GM23338 (cell line): ENCODE measurements around the gene CCDC12. TPM values are rescaled to one million over a fixed set of nuclear protein-coding genes. Genes with fewer than 3 reads are reported as not detected.
A peak's percentile ranks its signal among the peaks of the same experiment; 100 is the strongest.

Experiments used
- ATAC-seq: fragments of 200-7000 bp; cut with Tn5 transposase; 3 replicates; pipeline ENCODE4 v1.9.1; 2020
- DNase-seq: peaks from one replicate; pipeline ENCODE4 v3.0.0-alpha.2; 2015; ENCODE audit warnings: low spot score
- H2AFZ ChIP-seq: fragments of 200-600 bp; sonication (generic); 2 replicates; pipeline ENCODE4 v1.8.0; 2016; ENCODE audit warnings: antibody characterized with exemption, mild to moderate bottlenecking, moderate library complexity
- H3F3A ChIP-seq: fragments of 200-600 bp; sonication (generic); replicated peaks from 2 replicates; pipeline ENCODE4 v1.8.0; 2017; ENCODE audit warnings: antibody characterized with exemption, mixed run types, low read depth
- H3K27ac ChIP-seq: fragments of 200-600 bp; sonication (generic); 2 replicates; pipeline ENCODE4 v1.6.1; 2016; ENCODE audit warnings: low read depth
- H3K27me3 ChIP-seq: fragments of 200-600 bp; sonication (generic); 2 replicates; pipeline ENCODE4 v1.8.0; 2016; ENCODE audit warnings: mild to moderate bottlenecking, mixed run types, moderate library complexity; ENCODE audit not compliant: insufficient read depth
- H3K36me3 ChIP-seq: fragments of 200-600 bp; sonication (generic); 2 replicates; pipeline ENCODE4 v1.8.0; 2016; ENCODE audit warnings: mild to moderate bottlenecking; ENCODE audit not compliant: insufficient read depth
- H3K4me1 ChIP-seq: fragments of 200-600 bp; sonication (generic); 2 replicates; pipeline ENCODE4 v1.8.0; 2016; ENCODE audit warnings: mild to moderate bottlenecking, moderate library complexity; ENCODE audit not compliant: insufficient read depth
- H3K4me2 ChIP-seq: fragments of 200-600 bp; sonication (generic); 2 replicates; pipeline ENCODE4 v1.7.1; 2017; ENCODE audit warnings: mixed run types
- H3K4me3 ChIP-seq: fragments of 200-600 bp; sonication (generic); 2 replicates; pipeline ENCODE4 v1.6.1; 2016; ENCODE audit warnings: mixed run types
- H3K79me2 ChIP-seq: fragments of 200-600 bp; sonication (generic); replicated peaks from 2 replicates; pipeline ENCODE4 v1.8.0; 2017; ENCODE audit warnings: mild to moderate bottlenecking; ENCODE audit not compliant: insufficient read depth
- H3K9me2 ChIP-seq: fragments of 200-600 bp; sonication (generic); 2 replicates; pipeline ENCODE4 v1.8.0; 2017; ENCODE audit not compliant: insufficient read depth
- H4K20me1 ChIP-seq: fragments of 200-600 bp; sonication (generic); replicated peaks from 2 replicates; pipeline ENCODE4 v1.8.0; 2017; ENCODE audit warnings: mild to moderate bottlenecking; ENCODE audit not compliant: insufficient read depth
- H3K27ac Mint-ChIP-seq: 2 replicates; pipeline ENCODE4 v1.8.0; 2020; ENCODE audit warnings: inconsistent platforms, mild to moderate bottlenecking, moderate library complexity, mixed read lengths
- H3K27me3 Mint-ChIP-seq: 3 replicates; pipeline ENCODE4 v1.8.0; 2022; ENCODE audit warnings: low read depth, mild to moderate bottlenecking, moderate library complexity, mixed read lengths, inconsistent platforms; ENCODE audit not compliant: insufficient read depth, poor library complexity
- H3K36me3 Mint-ChIP-seq: 3 replicates; pipeline ENCODE4 v1.8.0; 2021; ENCODE audit warnings: low read depth, mild to moderate bottlenecking, inconsistent platforms, moderate library complexity, mixed read lengths
- H3K4me1 Mint-ChIP-seq: 3 replicates; pipeline ENCODE4 v1.8.0; 2020; ENCODE audit warnings: mild to moderate bottlenecking, inconsistent platforms, mixed read lengths
- H3K4me3 Mint-ChIP-seq: 3 replicates; pipeline ENCODE4 v1.8.0; 2021; ENCODE audit warnings: moderate library complexity, mild to moderate bottlenecking, inconsistent platforms, mixed read lengths
- H3K9me3 Mint-ChIP-seq: 3 replicates; pipeline ENCODE4 v1.8.0; 2020; ENCODE audit warnings: moderate library complexity, mild to moderate bottlenecking, inconsistent platforms, mixed read lengths
- EZH2 ChIP-seq: fragments of 200-600 bp; sonication (generic); IDR thresholded peaks from one replicate; pipeline ENCODE4 v1.8.0; 2017; ENCODE audit warnings: antibody characterized with exemption, mild to moderate bottlenecking, low read depth; ENCODE audit not compliant: unreplicated experiment
- EZH2phosphoT487 ChIP-seq: fragments of 200-600 bp; sonication (generic); IDR thresholded peaks from one replicate; pipeline ENCODE4 v1.8.1; 2018; ENCODE audit warnings: antibody characterized with exemption; ENCODE audit not compliant: unreplicated experiment
- NANOG ChIP-seq: IDR thresholded peaks from 2 replicates; pipeline ENCODE4 v1.6.1; 2016; ENCODE audit warnings: antibody characterized with exemption, borderline replicate concordance
- POLR2AphosphoS5 ChIP-seq: IDR thresholded peaks from 2 replicates; pipeline ENCODE4 v1.6.1; 2016; ENCODE audit warnings: antibody characterized with exemption, low read depth
- ZNF331 ChIP-seq: fragments of 250-450 bp; sonication (Bioruptor Pico); IDR thresholded peaks from 2 replicates; pipeline ENCODE4 v1.5.0; 2020; ENCODE audit warnings: low read depth, mild to moderate bottlenecking, moderate library complexity
- polyA plus RNA-seq: library from polyadenylated mRNA; unstranded; fragments of >200 nt; fragmentation: Nextera tagmentation; extraction: Ambion mirVana; gene quantifications from 2 replicates; pipeline ENCODE4 v1.2.1, GENCODE V29; 2016
- total RNA-seq: library from RNA; depleted of rRNA; stranded (reverse); fragments of >200 nt; shearing (Covaris generic); gene quantifications from 2 replicates; pipeline ENCODE4 v1.2.3, GENCODE V29; 2014
- TF ChIP-seq, protein P1 (sequence below): IDR thresholded peaks from one replicate; pipeline ENCODE4 v1.6.1; 2018; ENCODE audit warnings: antibody characterized with exemption; ENCODE audit not compliant: unreplicated experiment
- TF ChIP-seq, protein P2 (sequence below), 2 experiments: fragments of 200-600 bp in 1 of 2; sonication (generic) in 1 of 2; conservative IDR thresholded peaks; 2 replicates each; pipeline versions ENCODE4 v1.5.1 to v1.6.1; 2016 to 2017; ENCODE audit warnings: antibody characterized with exemption in 2 of 2, low read depth in 2 of 2, mild to moderate bottlenecking in 2 of 2, moderate library complexity in 1 of 2
- TF ChIP-seq, protein P3 (sequence below): fragments of 250-450 bp; sonication (Bioruptor Pico); IDR thresholded peaks from 2 replicates; pipeline ENCODE4 v1.5.0; 2020; ENCODE audit warnings: mild to moderate bottlenecking, moderate library complexity

CCDC12 gene
- total and polyA plus RNA-seq, 2 experiments from 2014 or later, result 42.9 to 133 TPM

DNA sequence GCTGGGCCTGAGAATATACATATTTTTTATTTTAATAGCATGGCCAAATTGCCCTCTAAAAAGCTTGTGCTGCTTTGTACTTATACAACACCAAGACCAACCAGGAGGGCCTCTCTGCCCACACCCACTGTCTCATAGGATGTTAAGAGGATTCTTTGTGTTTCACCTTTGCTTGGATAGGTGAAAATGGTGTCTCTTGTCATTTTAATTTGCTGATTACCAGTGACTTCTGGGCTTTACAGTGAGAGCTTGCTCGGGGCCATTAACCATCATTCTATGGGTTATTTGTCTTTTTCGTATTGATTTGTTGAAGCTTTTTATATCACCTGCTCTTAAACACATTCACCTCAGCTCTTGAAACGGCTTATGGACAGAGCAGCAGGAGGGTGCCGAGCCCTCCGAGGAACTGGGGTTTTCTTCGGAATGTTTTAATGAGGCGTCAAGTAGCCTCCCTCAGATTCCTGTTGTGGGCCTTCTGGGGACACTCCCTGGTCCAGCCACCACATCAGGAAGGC, 88.5 kb downstream of the CCDC12 start:
- H3K36me3 Mint-ChIP-seq, result no peaks in the 10 kb centered on the region
- H3K27ac Mint-ChIP-seq, result no peak overlapping the region
- Histone ChIP-seq H2AFZ (no peak overlapping the region), H3K4me3 (no peak overlapping the region), H3K4me1 (peaks cover 42% of the 10 kb centered on the region), H3K9me2 (no peaks in the 10 kb centered on the region), H3K79me2 (no peaks in the 10 kb centered on the region), H3K4me2 (peak overlapping the region; percentile 15), H4K20me1 (no peaks in the 10 kb centered on the region), H3K27ac (no peak overlapping the region), H3F3A (no peaks in the 10 kb centered on the region), H3K27me3 (peaks cover 84% of the 10 kb centered on the region), H3K36me3 (no peaks in the 10 kb centered on the region)
- peaks cover 22% of the 10 kb centered on the region for H3K4me1 Mint-ChIP-seq
- TF ChIP-seq NANOG, result peak; percentile 55
- no peak for TF ChIP-seq EZH2
- DNase-seq (peak; percentile 62), ATAC-seq (peak; percentile 3)
- peaks cover 83% of the 10 kb centered on the region for H3K27me3 Mint-ChIP-seq
- H3K9me3 Mint-ChIP-seq, result no peaks in the 10 kb centered on the region
- H3K4me3 Mint-ChIP-seq, result no peak overlapping the region; the same call in 2 of the 3 replicates

DNA sequence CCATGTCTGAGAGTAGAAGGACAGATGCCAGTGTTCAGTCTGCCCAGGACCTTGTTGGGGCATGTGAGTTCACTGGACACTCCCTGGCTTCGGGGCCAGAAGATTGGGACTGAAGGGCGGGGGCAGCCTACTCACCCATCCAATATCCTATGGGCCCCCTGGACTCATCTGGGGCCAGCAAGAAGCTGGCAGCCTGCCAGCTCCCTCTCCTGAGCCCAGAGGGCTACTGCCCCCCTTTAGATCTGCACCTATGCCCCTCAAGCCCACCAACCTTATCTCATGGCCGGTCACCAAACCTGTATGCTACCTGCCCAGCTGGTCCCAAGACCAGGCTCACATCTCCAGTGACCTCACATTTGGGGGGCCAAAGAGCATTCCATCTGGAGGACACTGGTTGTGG, 90.9 kb downstream of the CCDC12 start:
- no peak overlapping the region for H3K27ac Mint-ChIP-seq
- ATAC-seq (no peak), DNase-seq (no peak)
- no peaks in the 10 kb centered on the region for H3F3A ChIP-seq
- H3K27me3 Mint-ChIP-seq, result peaks cover 77% of the 10 kb centered on the region
- H4K20me1 ChIP-seq, result no peaks in the 10 kb centered on the region
- peaks cover 82% of the 10 kb centered on the region for H3K27me3 ChIP-seq
- no peaks in the 10 kb centered on the region for H3K9me2 ChIP-seq
- H3K4me1 ChIP-seq, result peaks cover 39% of the 10 kb centered on the region
- no peaks in the 10 kb centered on the region for H3K9me3 Mint-ChIP-seq
- H3K4me2 ChIP-seq, result no peak overlapping the region
- H3K4me3 ChIP-seq, result no peak overlapping the region
- no peak overlapping the region for H2AFZ ChIP-seq
- H3K27ac ChIP-seq, result no peak overlapping the region
- no peak overlapping the region for H3K4me3 Mint-ChIP-seq
- no peaks in the 10 kb centered on the region for H3K79me2 ChIP-seq
- H3K4me1 Mint-ChIP-seq, result peaks cover 19% of the 10 kb centered on the region
- H3K36me3 Mint-ChIP-seq, result no peaks in the 10 kb centered on the region; the same call in 2 of the 3 replicates
- no peaks in the 10 kb centered on the region for H3K36me3 ChIP-seq
- TF ChIP-seq NANOG (no peak), EZH2phosphoT487 (no peak), ZNF331 (CRISPR knock-in tag) (no peak), EZH2 (no peak), POLR2AphosphoS5 (no peak)
- TF ChIP-seq, protein P1, sequence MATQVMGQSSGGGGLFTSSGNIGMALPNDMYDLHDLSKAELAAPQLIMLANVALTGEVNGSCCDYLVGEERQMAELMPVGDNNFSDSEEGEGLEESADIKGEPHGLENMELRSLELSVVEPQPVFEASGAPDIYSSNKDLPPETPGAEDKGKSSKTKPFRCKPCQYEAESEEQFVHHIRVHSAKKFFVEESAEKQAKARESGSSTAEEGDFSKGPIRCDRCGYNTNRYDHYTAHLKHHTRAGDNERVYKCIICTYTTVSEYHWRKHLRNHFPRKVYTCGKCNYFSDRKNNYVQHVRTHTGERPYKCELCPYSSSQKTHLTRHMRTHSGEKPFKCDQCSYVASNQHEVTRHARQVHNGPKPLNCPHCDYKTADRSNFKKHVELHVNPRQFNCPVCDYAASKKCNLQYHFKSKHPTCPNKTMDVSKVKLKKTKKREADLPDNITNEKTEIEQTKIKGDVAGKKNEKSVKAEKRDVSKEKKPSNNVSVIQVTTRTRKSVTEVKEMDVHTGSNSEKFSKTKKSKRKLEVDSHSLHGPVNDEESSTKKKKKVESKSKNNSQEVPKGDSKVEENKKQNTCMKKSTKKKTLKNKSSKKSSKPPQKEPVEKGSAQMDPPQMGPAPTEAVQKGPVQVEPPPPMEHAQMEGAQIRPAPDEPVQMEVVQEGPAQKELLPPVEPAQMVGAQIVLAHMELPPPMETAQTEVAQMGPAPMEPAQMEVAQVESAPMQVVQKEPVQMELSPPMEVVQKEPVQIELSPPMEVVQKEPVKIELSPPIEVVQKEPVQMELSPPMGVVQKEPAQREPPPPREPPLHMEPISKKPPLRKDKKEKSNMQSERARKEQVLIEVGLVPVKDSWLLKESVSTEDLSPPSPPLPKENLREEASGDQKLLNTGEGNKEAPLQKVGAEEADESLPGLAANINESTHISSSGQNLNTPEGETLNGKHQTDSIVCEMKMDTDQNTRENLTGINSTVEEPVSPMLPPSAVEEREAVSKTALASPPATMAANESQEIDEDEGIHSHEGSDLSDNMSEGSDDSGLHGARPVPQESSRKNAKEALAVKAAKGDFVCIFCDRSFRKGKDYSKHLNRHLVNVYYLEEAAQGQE, result no peak
- TF ChIP-seq, protein P2, sequence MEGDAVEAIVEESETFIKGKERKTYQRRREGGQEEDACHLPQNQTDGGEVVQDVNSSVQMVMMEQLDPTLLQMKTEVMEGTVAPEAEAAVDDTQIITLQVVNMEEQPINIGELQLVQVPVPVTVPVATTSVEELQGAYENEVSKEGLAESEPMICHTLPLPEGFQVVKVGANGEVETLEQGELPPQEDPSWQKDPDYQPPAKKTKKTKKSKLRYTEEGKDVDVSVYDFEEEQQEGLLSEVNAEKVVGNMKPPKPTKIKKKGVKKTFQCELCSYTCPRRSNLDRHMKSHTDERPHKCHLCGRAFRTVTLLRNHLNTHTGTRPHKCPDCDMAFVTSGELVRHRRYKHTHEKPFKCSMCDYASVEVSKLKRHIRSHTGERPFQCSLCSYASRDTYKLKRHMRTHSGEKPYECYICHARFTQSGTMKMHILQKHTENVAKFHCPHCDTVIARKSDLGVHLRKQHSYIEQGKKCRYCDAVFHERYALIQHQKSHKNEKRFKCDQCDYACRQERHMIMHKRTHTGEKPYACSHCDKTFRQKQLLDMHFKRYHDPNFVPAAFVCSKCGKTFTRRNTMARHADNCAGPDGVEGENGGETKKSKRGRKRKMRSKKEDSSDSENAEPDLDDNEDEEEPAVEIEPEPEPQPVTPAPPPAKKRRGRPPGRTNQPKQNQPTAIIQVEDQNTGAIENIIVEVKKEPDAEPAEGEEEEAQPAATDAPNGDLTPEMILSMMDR (conservative IDR thresholded peaks at IDR 0.05; ENCODE audit: low read depth in 2 of 2), result no peak
- TF ChIP-seq, protein P3, sequence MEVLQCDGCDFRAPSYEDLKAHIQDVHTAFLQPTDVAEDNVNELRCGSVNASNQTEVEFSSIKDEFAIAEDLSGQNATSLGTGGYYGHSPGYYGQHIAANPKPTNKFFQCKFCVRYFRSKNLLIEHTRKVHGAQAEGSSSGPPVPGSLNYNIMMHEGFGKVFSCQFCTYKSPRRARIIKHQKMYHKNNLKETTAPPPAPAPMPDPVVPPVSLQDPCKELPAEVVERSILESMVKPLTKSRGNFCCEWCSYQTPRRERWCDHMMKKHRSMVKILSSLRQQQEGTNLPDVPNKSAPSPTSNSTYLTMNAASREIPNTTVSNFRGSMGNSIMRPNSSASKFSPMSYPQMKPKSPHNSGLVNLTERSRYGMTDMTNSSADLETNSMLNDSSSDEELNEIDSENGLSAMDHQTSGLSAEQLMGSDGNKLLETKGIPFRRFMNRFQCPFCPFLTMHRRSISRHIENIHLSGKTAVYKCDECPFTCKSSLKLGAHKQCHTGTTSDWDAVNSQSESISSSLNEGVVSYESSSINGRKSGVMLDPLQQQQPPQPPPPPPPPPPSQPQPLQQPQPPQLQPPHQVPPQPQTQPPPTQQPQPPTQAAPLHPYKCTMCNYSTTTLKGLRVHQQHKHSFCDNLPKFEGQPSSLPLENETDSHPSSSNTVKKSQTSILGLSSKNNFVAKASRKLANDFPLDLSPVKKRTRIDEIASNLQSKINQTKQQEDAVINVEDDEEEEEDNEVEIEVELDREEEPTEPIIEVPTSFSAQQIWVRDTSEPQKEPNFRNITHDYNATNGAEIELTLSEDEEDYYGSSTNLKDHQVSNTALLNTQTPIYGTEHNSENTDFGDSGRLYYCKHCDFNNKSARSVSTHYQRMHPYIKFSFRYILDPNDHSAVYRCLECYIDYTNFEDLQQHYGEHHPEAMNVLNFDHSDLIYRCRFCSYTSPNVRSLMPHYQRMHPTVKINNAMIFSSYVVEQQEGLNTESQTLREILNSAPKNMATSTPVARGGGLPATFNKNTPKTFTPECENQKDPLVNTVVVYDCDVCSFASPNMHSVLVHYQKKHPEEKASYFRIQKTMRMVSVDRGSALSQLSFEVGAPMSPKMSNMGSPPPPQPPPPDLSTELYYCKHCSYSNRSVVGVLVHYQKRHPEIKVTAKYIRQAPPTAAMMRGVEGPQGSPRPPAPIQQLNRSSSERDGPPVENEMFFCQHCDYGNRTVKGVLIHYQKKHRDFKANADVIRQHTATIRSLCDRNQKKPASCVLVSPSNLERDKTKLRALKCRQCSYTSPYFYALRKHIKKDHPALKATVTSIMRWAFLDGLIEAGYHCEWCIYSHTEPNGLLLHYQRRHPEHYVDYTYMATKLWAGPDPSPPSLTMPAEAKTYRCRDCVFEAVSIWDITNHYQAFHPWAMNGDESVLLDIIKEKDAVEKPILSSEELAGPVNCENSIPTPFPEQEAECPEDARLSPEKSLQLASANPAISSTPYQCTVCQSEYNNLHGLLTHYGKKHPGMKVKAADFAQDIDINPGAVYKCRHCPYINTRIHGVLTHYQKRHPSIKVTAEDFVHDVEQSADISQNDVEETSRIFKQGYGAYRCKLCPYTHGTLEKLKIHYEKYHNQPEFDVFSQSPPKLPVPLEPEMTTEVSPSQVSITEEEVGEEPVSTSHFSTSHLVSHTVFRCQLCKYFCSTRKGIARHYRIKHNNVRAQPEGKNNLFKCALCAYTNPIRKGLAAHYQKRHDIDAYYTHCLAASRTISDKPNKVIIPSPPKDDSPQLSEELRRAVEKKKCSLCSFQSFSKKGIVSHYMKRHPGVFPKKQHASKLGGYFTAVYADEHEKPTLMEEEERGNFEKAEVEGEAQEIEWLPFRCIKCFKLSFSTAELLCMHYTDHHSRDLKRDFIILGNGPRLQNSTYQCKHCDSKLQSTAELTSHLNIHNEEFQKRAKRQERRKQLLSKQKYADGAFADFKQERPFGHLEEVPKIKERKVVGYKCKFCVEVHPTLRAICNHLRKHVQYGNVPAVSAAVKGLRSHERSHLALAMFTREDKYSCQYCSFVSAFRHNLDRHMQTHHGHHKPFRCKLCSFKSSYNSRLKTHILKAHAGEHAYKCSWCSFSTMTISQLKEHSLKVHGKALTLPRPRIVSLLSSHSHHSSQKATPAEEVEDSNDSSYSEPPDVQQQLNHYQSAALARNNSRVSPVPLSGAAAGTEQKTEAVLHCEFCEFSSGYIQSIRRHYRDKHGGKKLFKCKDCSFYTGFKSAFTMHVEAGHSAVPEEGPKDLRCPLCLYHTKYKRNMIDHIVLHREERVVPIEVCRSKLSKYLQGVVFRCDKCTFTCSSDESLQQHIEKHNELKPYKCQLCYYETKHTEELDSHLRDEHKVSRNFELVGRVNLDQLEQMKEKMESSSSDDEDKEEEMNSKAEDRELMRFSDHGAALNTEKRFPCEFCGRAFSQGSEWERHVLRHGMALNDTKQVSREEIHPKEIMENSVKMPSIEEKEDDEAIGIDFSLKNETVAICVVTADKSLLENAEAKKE, result no peak
